HG02870 (cell line): Measurements from ENCODE around the gene FMNL2.
"Not testable (repeated sequence)": the region's sequence is repeated elsewhere in the genome, so short reads cannot be mapped to it uniquely, and the experiment has no call there.

Source experiments
- ATAC-seq: cut with Tn5 transposase; IDR thresholded peaks from one replicate; pipeline ENCODE4 v1.9.1; 2021; ENCODE audit warnings: mild to moderate bottlenecking, moderate library complexity; ENCODE audit not compliant: unreplicated experiment

The FMNL2 gene

DNA sequence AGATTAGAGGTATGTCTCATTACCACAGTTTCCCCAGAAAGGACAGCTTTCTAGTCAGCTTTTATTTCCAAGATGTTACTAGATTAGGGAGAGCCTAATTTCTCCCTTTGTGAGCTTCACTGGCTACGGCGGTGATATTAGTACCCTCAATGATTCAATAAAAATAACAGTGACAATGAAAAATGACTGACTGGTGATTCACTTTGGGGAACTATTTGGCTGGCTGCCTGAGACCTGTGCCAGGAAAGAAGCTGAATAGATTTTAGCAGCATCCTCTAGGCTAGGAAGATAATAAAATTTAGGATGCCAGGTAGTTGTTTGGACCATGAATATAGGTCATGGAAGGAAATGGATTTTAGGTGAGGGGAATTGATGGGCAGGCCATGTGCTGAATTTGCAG is 178.7 kb downstream of the FMNL2 start:
- ATAC-seq: no peak

GRCh38 chr2:152518034-152518433 is 183.1 kb downstream of the FMNL2 start:
- no peak for ATAC-seq

DNA sequence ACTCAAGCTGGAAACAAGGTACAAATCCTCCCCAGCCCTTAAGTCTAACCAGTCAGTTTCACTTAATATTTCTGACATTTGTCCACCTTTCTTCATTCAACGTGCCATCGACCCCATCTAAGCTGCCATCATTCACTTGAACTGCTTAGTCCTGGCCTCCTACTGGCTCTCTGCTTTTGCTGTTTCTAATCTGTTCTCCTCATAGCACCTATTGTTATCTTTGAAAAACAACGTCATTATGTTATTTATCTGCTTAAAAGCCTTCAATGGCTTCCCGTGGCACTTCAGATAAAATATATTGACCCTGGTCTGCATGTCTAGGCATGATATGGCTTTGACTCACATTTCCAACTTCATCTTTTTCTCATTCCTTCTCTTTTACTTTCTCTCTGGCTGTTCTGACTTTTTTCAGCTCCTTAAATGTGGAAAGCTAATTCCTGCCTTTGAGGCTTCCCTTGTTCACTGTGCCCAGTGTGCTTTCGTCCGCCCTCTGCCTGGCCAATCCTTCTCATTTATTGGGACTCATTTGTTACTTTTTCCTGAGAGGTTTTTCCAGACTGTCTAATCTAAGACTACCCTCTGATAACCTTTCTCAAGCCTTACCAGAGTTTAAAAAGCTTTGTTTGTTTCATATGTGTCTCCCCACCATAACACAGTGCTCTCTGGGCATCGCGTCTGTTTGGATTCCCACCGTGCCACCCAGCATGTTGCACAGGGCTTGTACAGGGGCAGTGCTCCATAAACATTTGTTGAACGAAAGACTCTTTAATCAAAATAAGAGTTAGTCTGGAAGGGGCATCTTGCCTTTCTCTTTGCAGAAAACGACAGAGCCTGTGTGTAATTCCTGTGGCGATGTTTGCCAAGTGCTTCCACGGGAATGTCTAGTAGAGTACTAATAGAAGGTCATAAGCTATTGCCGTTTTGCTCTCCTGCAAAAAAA is 183.9 kb downstream of the FMNL2 start:
- no peak for ATAC-seq

GRCh38 chr2:152519581-152519952 is 184.6 kb downstream of the FMNL2 start:
- ATAC-seq: no peak

GRCh38 chr2:152520759-152521158 is 185.8 kb downstream of the FMNL2 start:
- no peak for ATAC-seq

- ATAC-seq: not testable (repeated sequence)
Observed at GRCh38 chr2:152522446-152522845, 187.5 kb downstream of the FMNL2 start.

DNA sequence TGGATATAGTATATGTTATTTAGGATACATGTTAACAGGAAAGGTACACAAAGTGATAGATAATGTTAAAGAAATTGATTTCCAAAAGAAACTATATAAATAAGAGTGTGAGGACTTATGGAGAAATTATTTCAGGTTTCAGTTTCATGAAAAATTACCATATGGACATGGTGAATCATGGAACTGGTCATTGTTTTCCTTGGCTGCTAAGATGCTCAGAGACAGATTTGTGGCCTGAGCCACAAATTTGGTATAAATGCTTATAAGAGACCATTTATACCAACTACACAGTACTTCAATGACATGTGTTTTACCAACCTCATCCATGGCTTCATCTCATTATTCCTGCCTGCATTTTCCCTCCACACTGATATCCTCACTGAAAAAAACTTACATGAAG is 188.1 kb downstream of the FMNL2 start:
- no peak for ATAC-seq

DNA sequence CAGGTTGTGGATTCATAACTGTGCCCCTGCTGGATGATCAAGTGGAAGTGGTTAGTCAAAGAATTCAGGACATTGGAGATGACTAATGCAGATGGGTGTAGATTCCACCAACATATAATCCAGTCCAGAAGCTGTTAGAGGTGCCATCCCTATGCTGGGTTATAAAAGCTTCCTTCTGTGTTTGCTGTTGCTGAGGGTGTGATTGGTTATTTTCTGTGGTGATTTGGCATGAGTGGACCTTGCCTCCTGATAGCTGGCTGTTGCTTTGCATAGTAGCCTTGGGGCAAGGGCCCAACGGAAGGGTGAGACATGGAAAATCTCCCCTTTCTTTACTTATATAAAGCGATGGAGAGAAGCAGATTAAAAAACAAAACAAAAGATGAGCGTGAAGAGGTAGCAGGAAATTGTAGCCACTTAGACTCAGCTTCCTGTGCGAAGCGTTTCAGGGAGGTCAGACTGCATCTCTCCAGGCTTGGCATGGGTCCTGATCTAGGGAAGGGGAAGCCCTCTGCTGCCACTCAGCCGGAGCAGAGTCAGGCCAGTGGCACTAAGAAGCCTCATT is 190.4 kb downstream of the FMNL2 start:
- no peak for ATAC-seq

DNA sequence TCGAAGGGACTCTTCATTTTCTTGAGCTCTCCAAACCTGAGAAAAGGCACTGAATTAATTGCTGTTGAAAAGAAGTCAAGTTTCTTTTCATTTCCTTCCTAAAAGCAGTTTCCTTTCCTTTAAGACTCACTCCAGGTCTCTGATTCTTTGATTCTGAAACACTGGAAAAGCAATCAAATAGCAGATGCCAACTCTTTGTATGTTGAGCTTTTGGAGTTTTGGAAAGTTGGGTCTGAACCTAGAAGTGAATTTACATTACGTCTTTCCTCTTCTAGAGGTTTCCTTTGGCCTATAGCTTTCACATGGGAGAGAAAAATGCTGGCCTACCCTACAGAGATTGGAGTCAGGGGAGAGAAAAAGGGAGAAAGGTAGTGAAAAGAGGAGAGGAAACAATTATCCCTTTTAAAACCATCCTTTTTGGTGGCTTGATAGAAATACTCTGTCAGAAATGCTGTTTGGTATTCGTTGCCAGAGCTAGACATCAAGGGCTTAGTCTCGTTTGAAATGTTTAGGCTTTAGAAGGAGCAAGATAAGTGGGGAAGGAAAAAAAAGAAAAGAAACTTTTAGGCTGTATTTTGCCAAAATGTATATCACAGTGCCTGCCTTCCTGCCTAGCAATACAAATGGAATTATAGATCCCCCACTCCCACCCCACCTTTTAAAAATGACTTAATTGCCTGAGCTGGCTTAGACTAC is 194.6 kb downstream of the FMNL2 start:
- no peak for ATAC-seq

GRCh38 chr2:152532241-152532640 is 197.3 kb downstream of the FMNL2 start:
- ATAC-seq: no peak

- ATAC-seq: no peak
Observed at GRCh38 chr2:152534460-152535135, 199.6 kb downstream of the FMNL2 start.

- no peak for ATAC-seq
Observed at GRCh38 chr2:152537081-152537651, 202.2 kb downstream of the FMNL2 start.

GRCh38 chr2:152539424-152539823 is 204.4 kb downstream of the FMNL2 start:
- ATAC-seq: no peak

GRCh38 chr2:152541712-152542111 is 206.7 kb downstream of the FMNL2 start:
- no peak for ATAC-seq

- peak; percentile 72 for ATAC-seq
Observed at GRCh38 chr2:152542337-152542994, 207.5 kb downstream of the FMNL2 start.

DNA sequence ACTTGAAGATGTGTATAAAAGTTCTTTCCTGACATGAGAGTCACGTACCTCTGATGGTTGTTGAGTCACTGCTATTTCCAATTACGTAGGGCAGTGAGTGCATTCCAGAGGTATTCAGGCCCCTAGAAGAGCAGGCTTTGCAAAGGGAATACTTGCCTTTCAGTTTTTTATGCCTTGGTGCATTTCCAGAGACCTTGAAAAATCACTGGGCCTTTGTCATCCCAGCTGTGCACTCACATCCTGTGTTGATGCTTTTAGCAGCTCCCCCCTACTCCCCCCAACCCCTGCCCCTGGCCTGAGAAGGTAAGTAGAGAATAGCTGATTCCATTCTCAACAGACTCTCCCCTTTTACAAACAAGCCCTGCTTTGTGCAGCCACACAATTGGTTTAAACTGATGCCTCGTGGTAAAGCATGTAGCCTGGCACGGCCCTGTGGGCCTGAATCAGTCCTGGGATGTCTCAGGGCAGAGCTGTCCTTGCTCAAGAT is 208.1 kb downstream of the FMNL2 start:
- no peak for ATAC-seq

DNA sequence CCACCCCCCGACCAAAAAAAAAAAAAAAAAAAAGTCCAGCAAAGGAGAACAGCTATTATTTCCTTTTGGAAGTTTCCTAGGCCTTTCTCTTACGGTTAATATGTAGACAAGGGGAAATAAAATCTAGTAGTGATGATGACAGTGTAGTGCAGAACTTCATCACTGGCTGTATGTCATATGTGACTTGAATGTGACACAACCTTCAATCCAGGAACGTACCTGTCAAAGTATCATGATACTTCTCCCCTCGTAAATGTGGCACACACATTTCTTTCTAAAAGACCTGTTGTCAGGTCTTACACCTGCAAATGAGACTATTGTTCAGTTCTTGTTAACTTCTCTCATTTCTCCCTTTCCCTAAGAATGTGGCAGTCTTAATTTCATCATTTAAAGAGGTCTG is 208.7 kb downstream of the FMNL2 start:
- ATAC-seq: no peak

GRCh38 chr2:152544638-152545037 is 209.7 kb downstream of the FMNL2 start:
- no peak for ATAC-seq

- no peak for ATAC-seq
Observed at GRCh38 chr2:152546230-152546837, 211.4 kb downstream of the FMNL2 start.
